Ovary (tissue), 3 donors: ENCODE results near the gene YBX1.

Experiments
- EP300 ChIP-seq: sonication (generic); formaldehyde crosslinking; IDR thresholded peaks from one replicate; pipeline ENCODE4 v1.6.1; 2017; ENCODE audit warnings: antibody characterized with exemption
- TF ChIP-seq, protein P1 (sequence below), 3 donors: fragments of 450-650 bp in 2 of 3; fragments of 200-600 bp in 1 of 3; IDR thresholded peaks; one replicate each; pipeline versions ENCODE4 v1.5.1 to v1.8.0; 2016 to 2022; ENCODE audit warnings: antibody characterized with exemption in 3 of 3, mild to moderate bottlenecking in 1 of 3
- donor health status: DM: no; HTN: no; CAD: no.

DNA sequence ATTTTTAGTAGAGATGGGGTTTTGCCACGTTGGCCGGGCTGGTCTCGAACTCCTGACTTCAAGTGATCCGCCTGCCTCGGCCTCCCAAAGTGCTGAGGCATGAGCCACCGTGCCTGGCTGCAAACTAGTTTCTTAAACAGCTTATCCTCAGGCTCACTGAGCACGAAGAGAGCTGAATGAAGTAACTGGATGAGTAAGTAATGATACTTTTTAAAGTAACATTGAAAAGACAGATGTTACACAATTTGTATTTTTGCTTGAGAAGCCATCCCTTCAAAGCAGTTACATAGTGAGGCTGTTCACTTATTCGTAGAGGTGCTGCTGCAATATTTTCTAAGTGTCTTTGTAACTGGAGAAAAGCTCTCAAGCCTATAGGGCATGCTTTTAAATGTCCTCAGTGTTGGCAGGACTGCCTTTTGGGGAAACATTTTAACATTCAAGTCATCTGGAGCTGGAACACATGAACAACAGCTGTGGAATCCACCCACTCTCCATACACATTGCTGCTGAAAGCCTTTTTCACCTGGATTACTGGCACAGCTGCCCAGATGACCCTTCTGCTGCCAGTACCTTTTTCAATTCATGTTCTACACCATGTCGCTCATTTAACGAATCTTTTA is 2.7 kb upstream of the YBX1 start:
- TF ChIP-seq, protein P1, sequence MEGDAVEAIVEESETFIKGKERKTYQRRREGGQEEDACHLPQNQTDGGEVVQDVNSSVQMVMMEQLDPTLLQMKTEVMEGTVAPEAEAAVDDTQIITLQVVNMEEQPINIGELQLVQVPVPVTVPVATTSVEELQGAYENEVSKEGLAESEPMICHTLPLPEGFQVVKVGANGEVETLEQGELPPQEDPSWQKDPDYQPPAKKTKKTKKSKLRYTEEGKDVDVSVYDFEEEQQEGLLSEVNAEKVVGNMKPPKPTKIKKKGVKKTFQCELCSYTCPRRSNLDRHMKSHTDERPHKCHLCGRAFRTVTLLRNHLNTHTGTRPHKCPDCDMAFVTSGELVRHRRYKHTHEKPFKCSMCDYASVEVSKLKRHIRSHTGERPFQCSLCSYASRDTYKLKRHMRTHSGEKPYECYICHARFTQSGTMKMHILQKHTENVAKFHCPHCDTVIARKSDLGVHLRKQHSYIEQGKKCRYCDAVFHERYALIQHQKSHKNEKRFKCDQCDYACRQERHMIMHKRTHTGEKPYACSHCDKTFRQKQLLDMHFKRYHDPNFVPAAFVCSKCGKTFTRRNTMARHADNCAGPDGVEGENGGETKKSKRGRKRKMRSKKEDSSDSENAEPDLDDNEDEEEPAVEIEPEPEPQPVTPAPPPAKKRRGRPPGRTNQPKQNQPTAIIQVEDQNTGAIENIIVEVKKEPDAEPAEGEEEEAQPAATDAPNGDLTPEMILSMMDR (IDR thresholded peaks at IDR 0.05), result no peak
- TF ChIP-seq EP300, result no peak
